ENCODE measurements around the gene LRPPRC.

- no peak for TF ChIP-seq CTCF (IDR thresholded peaks at IDR 0.05; ENCODE audit: poor library complexity)
- TF ChIP-seq EZH2phosphoT487 (IDR thresholded peaks at IDR 0.05; ENCODE audit: low read depth, severe bottlenecking, unreplicated experiment), result no peak
- TF ChIP-seq EZH2 (IDR thresholded peaks at IDR 0.05; ENCODE audit: borderline replicate concordance), result no peak
These were observed 52.5 kb downstream of the LRPPRC start for GRCh38 chr2:43943323-43943722.
